GM12878 (cell line): Measurements from ENCODE around the gene CKMT2. TPM values are rescaled to one million over a fixed set of nuclear protein-coding genes. Genes with fewer than 3 reads are reported as not detected.

ENCODE experiments used
- BCL11A ChIP-seq: IDR thresholded peaks from 2 replicates; pipeline ENCODE4 v1.6.1; 2011; ENCODE audit warnings: low read depth, low read length
- CREB1 ChIP-seq: IDR thresholded peaks from 2 replicates; pipeline ENCODE4 v1.6.1; 2012; ENCODE audit warnings: low read depth, mild to moderate bottlenecking, inconsistent platforms
- IKZF1 ChIP-seq: fragments of 450-650 bp; conservative IDR thresholded peaks from 2 replicates; pipeline ENCODE4 v1.6.1; 2017; ENCODE audit warnings: antibody characterized with exemption, mild to moderate bottlenecking
- NFIC ChIP-seq: IDR thresholded peaks from 2 replicates; pipeline ENCODE4 v1.6.1; 2012; ENCODE audit warnings: low read depth, mild to moderate bottlenecking, inconsistent platforms, low read length, moderate library complexity
- NFYA ChIP-seq: IDR thresholded peaks from 2 replicates; pipeline ENCODE4 v1.6.1; 2011; ENCODE audit warnings: low read depth, mild to moderate bottlenecking, low read length, improper control_type of control experiment, borderline replicate concordance
- SP1 ChIP-seq: IDR thresholded peaks from one replicate; pipeline ENCODE4 v1.6.1; 2011; ENCODE audit warnings: low read depth, low read length
- SRF ChIP-seq, 2 experiments: IDR thresholded peaks; 2 replicates each; pipeline ENCODE4 v1.6.1; 2011; ENCODE audit warnings: low read depth in 2 of 2, low read length in 2 of 2, mild to moderate bottlenecking in 1 of 2, moderate library complexity in 1 of 2
- SUZ12 ChIP-seq: fragments of 200-600 bp; sonication (generic); IDR thresholded peaks from one replicate; pipeline ENCODE4 v1.6.1; 2018; ENCODE audit warnings: antibody characterized with exemption, mild to moderate bottlenecking; ENCODE audit not compliant: unreplicated experiment
- polyA plus RNA-seq, 11 experiments: library from polyadenylated mRNA; depleted of rRNA in 4 of 11; unstranded in 6 of 11; stranded (reverse) in 5 of 11; fragments of >200 nt; fragmentation: Nextera tagmentation in 4 of 11; fragmentation: Illumina TruSeq in 1 of 11; extraction: Ambion mirVana in 4 of 11; extraction: Trizol in 1 of 11; gene quantifications; 1 replicate in 1 of 11; 2 replicates in 10 of 11; pipeline versions ENCODE4 v1.2.1 to v1.2.3, GENCODE V29; 2011 to 2016; ENCODE audit warnings: inconsistent platforms in 2 of 11, missing spikeins in 2 of 11, low read depth in 1 of 11
- total RNA-seq, 4 experiments: library from RNA; depleted of rRNA in 3 of 4; stranded (reverse); fragments of >200 nt in 3 of 4; fragmentation: Illumina TruSeq in 1 of 4; extraction: Trizol in 1 of 4; gene quantifications; 2 replicates each; pipeline versions ENCODE4 v1.2.1 to v1.2.3, GENCODE V29; 2013 to 2021
- TF ChIP-seq, protein P1 (sequence below): fragments of 450-650 bp; IDR thresholded peaks from 2 replicates; pipeline ENCODE4 v1.6.1; 2017; ENCODE audit warnings: mild to moderate bottlenecking
- TF ChIP-seq, protein P2 (sequence below): fragments of 450-650 bp; IDR thresholded peaks from 2 replicates; pipeline ENCODE4 v1.6.1; 2017; ENCODE audit warnings: borderline replicate concordance

The CKMT2 gene
- total and polyA plus RNA-seq, 10 of the 15 experiments (the other 5 are each of a cell fraction or from before 2014, with no cell fraction given) = 0.70 to 1.2 TPM; not detected in 8

DNA sequence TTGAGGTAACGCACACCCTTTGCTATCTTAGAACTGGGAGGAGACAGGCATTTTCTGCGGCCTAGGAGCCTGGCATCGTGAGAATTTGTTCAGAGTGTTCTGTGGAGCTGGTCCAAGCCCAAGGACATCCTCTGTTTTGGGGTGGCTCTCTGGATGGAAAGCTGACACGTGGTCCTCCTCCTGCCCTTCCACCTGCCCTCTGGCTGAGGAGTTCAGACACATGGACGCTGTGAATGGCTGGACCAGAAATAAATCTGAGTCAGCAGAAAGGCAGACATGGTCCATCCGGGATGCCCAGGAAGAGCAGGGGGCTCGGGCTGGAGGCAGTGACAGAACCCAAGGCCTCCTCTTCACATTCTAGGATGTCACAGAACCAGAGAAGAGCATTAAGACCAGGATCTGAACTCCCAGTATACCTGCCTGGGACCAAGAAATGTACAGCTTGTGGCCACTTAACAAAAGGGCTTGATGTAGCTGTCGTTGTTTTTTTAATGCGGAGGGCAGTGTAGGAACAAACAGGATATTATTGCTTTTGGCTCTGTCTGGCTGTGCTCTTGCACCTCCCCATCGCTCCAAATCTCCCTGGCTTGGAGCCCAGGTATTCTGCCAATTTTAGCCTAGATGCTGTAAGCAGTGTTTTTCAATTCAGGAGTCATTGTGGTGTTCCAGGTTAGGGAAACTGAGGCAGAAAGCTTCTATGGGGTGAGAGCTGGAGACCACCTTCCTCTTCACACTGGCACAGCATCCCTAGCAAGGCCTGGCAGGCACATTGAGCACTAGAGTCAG, 2.4 kb downstream of the CKMT2 start (continued):
- TF ChIP-seq BCL11A (no peak), SUZ12 (no peak), SP1 (no peak), IKZF1 (no peak), NFIC (no peak), SRF (IDR thresholded peaks at IDR 0.05; ENCODE audit: low read depth in 2 of 2, low read length in 2 of 2) (no peak), NFYA (no peak), CREB1 (no peak)
- TF ChIP-seq, protein P1, sequence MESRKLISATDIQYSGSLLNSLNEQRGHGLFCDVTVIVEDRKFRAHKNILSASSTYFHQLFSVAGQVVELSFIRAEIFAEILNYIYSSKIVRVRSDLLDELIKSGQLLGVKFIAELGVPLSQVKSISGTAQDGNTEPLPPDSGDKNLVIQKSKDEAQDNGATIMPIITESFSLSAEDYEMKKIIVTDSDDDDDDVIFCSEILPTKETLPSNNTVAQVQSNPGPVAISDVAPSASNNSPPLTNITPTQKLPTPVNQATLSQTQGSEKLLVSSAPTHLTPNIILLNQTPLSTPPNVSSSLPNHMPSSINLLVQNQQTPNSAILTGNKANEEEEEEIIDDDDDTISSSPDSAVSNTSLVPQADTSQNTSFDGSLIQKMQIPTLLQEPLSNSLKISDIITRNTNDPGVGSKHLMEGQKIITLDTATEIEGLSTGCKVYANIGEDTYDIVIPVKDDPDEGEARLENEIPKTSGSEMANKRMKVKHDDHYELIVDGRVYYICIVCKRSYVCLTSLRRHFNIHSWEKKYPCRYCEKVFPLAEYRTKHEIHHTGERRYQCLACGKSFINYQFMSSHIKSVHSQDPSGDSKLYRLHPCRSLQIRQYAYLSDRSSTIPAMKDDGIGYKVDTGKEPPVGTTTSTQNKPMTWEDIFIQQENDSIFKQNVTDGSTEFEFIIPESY = no peak
- TF ChIP-seq, protein P2, sequence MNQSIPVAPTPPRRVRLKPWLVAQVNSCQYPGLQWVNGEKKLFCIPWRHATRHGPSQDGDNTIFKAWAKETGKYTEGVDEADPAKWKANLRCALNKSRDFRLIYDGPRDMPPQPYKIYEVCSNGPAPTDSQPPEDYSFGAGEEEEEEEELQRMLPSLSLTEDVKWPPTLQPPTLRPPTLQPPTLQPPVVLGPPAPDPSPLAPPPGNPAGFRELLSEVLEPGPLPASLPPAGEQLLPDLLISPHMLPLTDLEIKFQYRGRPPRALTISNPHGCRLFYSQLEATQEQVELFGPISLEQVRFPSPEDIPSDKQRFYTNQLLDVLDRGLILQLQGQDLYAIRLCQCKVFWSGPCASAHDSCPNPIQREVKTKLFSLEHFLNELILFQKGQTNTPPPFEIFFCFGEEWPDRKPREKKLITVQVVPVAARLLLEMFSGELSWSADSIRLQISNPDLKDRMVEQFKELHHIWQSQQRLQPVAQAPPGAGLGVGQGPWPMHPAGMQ = no peak
